Fibroblast of skin of left biceps (primary cell): ENCODE results near the gene IGFBP1.

Experiments
- DNase-seq, 2 experiments: peaks; one replicate each; pipeline ENCODE4 v3.0.0-alpha.2; 2013; ENCODE audit warnings: low read depth in 2 of 2

Gene IGFBP1

GRCh38 chr7:45881280-45881758 lies 7.0 kb upstream of the IGFBP1 start:
- no peak for DNase-seq

DNA sequence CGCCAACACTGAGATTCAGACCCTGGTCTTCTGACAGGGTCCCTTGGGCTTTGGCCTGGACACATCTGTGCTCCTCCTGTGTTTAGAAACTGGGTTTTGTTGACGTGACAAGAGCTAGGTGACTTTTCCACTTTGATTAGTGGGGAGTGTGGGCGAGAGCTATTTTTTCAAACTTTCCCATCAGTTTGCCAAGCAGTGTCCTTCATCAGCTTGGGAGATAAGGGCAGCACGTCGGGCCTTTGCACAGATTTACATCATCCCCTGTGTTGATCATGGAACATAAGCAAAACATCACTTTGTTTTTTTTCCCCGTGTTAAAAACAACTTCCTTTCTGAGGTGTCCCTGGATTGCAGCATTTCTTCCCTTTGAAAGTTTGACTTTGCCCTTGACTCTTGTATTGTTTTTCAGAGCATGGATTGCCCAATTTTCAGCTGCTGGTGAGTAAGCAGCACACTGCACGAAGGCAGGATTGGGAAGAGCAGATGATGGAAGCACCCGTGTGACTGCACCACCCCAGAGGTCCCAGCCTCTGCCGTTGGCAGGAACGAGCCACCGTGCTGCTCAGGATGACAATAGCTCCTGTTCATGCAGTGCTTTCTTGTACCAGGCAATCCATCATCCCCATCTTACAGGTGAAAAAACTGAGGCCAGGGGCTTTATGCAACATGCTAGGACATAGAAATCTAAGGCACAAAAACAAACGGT lies 6.4 kb upstream of the IGFBP1 start:
- DNase-seq: no peak

DNA sequence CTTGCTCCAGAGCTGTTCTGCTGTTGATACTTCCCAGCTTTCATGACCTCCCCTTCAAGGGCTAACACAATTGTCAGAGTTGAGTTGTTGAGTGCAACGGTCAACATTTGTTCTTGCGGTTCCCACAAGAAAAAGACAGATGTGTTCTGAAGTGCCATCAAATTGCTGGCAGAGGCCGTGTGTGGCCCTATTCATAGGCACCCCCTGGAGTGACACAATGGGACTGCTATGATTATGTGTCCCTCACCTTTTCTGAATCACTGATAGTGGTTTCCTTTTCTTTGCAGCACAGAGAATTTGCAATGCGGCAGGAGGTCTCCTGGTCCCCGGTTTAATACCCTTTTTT lies 5.8 kb upstream of the IGFBP1 start:
- no peak for DNase-seq

GRCh38 chr7:45884136-45884535 lies 4.2 kb upstream of the IGFBP1 start:
- DNase-seq: no peak

GRCh38 chr7:45885264-45885882 lies 2.9 kb upstream of the IGFBP1 start:
- no peak for DNase-seq

- DNase-seq: no peak
Observed at GRCh38 chr7:45886931-45887667, 1.2 kb upstream of the IGFBP1 start.

GRCh38 chr7:45888993-45889366 lies 692 bp downstream of the IGFBP1 start:
- DNase-seq: no peak

DNA sequence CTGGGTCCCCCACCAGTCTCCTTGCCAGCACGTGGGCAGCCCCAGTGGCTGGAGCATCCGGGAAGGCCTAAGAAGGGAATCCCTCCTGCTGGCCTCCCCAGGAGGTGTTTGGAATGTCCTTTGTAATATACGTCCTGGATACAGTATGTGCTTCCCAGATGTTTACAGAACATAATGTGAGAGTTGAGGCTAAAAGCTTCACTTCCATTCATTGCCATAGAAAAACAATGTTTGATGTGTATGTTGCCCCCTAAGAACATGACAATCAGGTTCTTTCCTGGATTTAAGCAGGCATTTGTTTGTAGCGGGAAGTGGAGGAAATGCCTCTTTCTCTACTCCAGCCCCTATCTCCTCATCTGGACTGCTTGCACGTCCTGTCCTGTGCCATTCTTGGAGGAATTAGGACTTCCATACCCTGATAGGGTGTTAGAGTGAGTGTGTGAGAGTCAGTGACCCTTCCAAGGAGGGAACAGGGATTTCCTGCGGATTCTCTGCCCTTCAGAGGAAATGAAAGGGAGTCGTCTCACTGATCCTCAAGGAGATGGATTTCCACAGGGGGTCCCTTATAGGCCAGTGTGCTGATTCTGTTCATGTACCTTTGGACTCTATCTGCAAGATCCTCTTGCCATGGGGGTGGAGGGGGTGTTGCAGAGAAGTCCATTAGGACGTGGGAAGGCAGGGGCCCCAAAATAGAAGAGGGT lies 1.2 kb downstream of the IGFBP1 start:
- DNase-seq: no peak

DNA sequence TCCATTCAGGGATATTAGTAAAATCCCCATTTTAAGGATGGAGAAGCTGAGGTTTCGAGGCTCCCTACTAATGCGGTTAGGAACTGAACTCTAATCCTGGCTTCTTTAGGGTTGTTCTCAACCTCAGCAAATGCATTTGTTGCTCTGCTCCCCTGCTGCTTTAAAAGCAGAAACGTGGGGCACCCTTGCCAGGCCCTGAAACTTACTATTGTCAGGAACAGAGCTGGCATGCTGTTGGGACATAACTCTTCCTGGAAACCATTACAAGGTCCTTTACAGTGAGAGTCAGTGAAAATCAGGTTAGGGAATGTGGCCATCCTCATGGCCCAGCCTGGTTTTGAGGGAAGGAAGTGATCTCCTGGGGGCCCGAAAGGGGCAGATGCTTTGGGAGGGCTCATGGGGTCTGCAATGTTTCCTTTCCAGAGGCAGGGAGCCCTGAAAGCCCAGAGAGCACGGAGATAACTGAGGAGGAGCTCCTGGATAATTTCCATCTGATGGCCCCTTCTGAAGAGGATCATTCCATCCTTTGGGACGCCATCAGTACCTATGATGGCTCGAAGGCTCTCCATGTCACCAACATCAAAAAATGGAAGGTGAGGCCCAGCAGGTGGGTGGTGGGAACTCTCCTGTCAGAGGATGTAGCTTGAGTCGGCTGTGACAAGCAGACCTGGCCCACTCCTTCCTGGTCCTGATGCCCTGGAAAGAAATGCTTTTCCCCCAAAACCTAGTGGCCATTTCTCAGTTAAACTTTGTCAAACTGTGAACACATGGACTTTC lies 2.0 kb downstream of the IGFBP1 start:
- DNase-seq: no peak

GRCh38 chr7:45890902-45891461 lies 2.7 kb downstream of the IGFBP1 start:
- no peak for DNase-seq

GRCh38 chr7:45891462-45892402 lies 3.4 kb downstream of the IGFBP1 start:
- DNase-seq: no peak

GRCh38 chr7:45892407-45893035 lies 4.2 kb downstream of the IGFBP1 start:
- no peak for DNase-seq

DNA sequence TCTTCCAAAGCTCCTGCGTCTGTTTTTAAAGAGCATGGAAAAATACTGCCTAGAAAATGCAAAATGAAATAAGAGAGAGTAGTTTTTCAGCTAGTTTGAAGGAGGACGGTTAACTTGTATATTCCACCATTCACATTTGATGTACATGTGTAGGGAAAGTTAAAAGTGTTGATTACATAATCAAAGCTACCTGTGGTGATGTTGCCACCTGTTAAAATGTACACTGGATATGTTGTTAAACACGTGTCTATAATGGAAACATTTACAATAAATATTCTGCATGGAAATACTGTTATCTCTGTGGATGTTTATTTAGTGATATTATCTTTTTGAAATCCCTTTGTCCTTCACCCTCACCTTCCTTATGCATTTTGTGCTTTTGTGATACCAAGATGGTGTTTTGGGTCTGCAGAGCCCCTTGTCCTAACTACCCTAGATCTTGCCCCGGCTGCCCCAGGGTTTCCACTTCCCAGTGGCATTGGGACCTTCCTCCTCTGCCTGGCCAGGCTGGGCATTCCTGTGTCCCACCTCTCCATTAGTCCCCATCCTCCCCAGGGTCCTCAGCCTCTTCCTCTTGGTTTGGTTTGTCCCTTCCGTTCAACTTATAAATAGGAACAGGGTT lies 5.2 kb downstream of the IGFBP1 start:
- no peak for DNase-seq

DNA sequence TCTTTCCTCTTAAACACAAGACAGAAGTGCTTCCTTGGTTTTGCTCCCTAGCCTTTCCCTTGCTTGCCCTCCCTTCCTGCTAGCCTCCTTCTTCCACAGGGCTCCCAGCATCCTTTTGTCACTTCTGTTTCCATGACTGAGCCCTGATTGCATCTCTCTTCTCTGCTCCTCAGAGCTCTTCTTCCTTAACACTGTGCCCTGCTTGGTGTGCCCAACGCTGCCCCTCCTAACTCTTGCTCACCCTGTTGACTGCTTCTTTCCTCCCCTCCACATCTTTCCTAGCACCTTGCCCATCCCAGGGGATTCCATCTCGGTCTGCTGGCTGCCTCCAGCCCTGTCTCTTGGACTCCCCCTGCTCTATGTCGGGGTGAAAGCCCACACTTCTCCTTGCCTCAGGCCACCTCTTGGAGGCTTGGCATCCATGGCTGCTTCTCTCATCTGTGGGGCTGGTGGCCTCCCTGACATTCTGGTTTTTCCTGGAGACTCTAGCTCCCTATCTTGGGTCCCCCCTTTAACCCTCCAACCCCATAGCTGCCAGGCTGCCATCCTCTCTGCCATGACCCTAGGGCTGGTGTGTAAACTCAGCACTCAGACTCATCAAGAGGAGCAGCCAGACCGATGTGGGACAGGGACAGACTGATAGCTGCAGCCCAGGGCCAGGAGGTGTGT lies 5.8 kb downstream of the IGFBP1 start:
- no peak for DNase-seq

GRCh38 chr7:45894665-45895062 lies 6.4 kb downstream of the IGFBP1 start:
- DNase-seq: no peak

DNA sequence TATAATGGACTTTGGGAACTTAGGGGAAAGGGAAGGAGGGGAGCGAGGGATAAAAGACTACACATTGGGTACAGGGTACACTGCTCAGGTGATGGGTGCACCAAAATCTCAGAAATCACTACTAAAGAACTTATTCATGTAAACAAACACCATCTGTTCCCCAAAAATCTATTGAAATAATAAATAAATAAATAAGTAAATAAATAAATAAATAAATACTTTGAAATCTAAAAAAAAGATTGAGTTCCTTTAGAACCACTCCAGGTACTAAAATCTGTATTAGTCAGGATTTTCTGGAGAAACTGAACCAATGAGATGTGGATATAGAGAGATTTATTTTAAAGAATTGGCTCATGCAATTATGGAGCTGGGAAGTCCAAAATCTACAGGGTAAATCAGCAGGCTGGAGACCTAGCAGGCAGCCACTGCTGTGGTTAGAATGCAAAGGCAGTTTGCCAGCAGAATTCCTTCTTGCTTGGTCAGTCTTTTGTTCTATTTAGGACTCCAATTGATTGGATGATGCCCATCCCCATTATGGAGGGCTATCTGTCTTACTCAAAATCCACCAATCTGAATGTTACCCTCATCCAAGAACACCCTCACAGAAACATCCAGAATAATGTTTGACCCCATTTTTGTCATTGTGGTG lies 8.9 kb downstream of the IGFBP1 start:
- peak; percentile 54 to 71 for DNase-seq

DNA sequence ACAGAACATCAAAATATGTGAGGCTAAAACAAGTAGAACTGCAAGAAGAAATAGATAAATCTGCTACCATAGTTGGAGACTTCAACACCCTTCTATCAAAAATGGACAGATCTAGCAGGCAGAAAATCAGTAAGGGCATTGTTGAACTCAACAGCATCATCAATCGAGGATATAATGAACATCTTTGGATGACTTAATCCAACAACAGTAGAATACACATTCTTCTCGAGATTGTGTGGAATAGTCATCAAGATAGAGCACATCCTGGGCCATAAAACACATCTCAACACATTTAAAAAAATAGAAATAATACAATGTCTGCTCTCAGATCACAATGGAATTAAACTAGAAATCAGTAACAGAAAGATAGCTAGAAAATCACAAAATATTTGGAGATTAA lies 9.9 kb downstream of the IGFBP1 start:
- peak; percentile 44 to 51 for DNase-seq

DNA sequence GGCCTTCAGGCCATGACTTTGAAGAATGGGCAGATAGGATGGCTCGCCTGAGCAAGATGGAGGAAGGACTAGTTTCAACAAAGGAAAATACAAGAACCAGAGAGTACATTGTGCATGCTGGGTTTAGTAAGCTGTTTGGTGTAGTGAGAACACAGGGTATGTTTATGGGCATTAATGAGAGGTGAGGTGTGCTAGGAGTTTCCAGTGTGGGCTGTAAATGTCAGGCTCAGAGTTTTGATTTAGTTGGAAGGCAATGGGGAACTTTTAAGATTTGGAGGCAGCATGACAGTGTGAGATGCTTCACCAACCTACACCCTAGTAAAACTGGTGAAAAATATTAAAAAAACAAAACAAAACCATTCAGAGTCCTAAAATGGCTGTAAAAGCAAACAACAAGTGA lies 13.3 kb downstream of the IGFBP1 start:
- no peak for DNase-seq
